Stimulated activated CD8-positive, alpha-beta memory T cell treated with anti-CD3 and anti-CD28 coated beads, Interleukin-4, amount 100 ng/mL, for 48 hours (primary cell): ENCODE results near the gene NHLRC4.
A peak's percentile ranks its signal among the peaks of the same experiment; 100 is the strongest.

Experiments used
- DNase-seq: peaks from one replicate; pipeline ENCODE4 v3.0.0-alpha.2; 2020

NHLRC4 gene

DNA sequence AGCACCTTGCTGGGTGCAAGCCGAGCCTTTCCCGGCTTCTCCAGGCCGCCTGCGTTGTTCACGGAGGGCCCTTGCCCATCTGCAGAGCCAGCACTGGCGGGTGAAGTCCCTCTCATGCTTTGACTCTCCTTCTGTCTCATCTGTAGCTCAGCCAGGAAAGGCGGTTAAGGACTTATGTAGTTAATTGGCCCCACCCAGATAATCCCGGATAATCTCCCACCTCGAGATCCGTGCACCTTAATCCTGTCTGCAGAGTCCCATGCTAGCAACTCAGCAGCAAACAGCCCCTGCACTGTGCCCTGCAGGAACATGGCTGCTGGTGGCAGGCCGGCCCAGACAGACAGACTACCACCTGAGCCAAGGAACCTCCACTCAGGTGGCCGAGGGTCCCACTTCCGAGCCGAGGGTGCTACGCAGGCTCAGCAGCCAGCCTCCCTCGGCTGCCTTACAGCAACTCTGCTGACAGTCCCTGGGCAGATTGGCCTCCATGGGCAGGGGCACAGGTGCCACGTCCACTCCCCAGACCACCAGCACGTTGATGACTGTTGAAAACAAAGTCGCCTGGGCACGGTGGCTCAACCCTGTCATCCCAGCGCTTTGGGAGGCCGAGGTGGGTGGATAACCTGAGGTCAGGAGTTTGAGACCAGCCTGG is 40.0 kb downstream of the NHLRC4 start:
- no peak for DNase-seq

DNA sequence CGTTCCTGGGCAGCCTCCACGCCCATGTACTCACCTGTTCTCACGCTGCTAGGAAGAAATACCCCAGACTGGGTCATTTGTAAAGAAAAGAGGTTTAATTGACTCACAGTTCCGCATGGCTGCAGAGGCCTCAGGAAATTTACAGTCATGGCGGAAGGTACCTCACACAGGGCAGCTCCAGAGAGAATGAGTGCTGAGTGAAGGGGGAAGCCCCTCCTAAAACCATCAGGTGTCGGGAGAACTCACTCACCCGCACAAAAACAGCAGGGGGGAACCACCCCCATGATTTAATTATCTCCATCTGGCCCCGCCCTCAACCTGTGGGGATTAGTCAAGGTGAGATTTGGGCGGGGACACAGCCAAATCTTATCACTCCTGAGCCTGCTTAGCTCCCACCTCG is 41.2 kb downstream of the NHLRC4 start:
- peak; percentile 70 for DNase-seq

DNA sequence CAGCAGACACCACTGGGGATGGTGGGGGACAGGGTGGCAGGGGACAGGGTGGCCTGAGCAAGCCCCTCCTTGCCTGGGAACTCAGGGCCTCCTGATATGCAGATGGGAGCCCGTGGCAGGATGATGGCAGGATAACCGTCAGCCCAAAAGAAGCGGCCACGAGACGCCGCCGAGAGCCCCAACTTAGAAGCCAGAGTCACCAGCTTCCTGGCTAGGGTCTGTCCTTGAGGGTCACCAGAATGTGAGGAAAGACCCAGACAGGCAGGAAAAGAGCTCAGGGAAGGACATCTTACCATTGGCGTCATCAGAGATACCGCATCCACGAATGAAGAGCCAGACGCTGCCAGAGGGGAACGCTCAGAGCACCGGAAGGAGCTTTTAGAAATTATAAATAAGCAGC is 42.5 kb downstream of the NHLRC4 start:
- DNase-seq, result no peak

DNA sequence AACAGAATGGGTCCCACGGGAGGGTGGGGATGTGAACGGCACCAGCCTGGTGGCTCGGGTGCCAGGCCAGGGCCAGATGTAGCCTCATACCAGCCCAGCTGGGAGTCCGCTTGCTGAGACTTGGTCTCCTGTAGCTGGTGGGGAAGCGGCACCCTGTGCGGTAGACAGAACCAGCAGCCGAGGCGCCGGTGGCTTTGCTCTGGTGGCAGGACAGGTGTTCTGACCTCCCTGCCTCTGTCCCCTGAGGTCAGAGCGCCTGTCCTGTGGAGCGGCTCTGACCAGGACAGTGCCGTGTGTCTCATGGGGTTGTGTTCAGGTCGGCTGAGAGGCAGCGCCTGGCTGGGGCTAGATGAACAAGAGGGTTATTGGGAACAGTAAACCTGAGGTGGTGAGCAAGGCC is 43.2 kb downstream of the NHLRC4 start:
- DNase-seq, result no peak

DNA sequence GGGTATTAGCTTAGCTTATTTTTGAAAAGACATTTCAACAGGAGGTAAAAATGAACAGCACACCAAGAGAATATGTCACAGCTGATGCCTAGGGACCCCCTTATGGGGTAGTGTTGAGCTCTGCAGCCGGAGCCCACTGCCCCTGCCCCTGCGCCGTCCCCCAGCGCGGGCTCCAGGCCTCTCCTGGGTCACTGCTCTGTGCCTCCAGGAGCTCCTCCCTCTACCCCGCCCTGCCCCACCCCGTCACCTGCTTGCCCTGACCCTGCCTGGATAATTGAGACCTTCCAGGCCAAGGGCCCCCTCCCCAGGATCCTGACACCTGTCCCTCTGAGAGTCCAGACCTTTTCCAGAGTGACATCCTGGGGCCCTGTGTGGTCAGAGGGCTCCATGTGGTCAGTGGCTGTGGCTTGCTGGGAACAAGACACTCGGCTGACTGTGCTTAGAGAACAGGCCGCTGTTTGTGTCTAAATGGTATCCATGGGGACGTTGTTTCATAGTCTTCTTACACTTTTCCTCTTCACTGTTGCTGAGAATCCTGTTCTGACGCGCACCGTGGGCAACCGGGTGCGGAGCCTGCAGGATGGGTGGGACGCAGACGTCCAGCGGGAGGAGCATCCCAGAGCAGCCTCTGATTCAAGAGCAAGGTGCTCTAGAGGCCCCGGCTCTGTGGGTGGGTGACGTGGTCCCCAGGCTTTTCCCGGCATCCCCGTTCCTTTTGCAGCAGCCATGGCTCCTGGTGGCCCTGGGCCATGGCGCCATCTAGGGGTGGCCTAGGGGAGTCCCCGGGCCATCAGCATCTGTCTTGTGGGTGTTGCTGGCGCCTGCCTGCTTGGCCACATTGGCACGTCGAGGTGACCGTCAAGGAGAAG is 43.9 kb downstream of the NHLRC4 start:
- DNase-seq, result peak; percentile 78

DNA sequence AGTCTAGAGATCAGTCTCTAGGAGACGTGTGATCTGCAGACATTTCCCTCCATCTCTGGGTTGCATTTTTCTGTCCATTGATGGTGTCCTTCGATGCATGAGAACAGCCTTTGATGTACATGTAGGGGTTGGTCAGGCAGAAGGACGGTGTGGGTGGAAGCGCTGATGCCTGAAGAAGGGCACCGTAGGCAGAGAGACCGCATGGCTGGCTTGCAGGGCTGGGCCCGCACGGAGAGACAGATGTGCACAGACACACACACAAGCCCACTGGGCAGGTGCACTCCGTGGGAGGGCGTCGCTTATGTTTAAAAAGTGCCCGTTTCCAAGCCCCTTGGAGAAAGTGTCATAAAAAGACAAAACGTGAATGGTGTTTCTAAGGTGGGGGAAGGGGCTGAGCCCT is 48.3 kb downstream of the NHLRC4 start:
- no peak for DNase-seq

DNA sequence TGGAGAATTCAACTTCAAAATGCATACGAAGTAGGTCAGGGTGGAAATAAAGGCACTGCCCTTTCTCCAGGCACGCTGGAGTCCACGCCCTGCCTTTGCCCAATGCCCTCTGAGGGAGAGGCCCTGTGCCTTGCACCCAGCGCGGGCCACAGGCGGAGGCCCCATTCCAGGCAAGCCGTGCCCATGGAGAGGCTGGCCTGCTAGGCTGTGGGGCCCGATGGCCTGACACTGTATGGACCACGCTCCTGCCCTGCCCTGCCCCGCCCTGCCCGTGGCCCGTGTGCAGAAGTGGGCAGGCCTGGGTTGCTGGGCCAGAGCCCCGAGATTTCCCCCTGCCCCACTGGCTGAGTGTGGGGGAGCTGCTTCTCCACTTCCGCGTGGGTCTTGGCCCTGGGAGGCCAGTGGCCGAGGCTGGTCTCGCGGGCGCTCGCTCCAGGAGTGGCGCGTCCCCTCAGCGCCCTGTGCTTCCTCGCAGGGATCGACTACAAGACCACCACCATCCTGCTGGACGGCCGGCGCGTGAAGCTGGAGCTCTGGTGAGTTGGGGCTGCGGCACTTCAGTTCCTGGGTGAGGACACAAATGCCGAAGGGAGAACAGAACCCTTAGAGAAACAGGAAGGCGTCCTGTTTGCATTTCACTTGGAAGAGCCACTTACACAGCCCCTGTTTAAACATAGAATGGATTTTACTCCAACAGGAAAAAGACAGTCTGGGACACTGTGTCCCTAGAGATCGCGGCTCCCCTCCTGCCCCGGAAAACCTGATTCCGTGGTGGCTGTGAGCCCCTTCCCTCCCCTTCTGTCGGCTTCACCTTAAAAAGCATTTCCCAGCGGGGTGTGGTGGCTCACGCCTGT is 50.2 kb downstream of the NHLRC4 start:
- DNase-seq, result no peak

DNA sequence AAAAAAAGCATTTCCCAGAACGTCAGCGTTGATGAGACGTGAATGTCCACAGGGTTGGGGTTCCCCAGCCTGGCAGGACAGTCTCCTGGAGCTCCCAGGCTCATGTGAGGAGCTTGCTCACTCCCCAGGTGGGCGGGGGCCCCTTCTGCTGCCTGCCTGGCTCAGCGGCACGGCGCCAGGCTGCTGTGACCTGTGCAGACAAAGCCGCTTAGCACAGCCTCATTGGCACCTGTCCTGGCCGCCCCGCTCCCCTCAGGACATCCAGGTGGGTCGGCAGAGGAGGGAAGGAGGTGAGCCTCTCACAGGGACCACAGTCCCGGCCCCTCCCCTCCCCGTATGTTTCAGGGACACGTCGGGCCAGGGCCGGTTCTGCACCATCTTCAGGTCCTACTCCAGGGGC is 51.0 kb downstream of the NHLRC4 start:
- DNase-seq, result no peak
